Retinal pigment epithelial cell (primary cell): ENCODE measurements around the gene LARGE1.

Experiments used
- DNase-seq: peaks from one replicate; pipeline ENCODE4 v3.0.0-alpha.2; 2010; ENCODE audit warnings: low read depth
- H3K4me3 ChIP-seq: 2 replicates; pipeline ENCODE4 v1.5.1; 2011; ENCODE audit warnings: mild to moderate bottlenecking, low read length, control low read depth, moderate library complexity
- TF ChIP-seq, protein P1 (sequence below): conservative IDR thresholded peaks from 2 replicates; pipeline ENCODE4 v1.5.1; 2011; ENCODE audit warnings: low read depth, low read length, control low read depth, inconsistent platforms

Gene LARGE1

DNA sequence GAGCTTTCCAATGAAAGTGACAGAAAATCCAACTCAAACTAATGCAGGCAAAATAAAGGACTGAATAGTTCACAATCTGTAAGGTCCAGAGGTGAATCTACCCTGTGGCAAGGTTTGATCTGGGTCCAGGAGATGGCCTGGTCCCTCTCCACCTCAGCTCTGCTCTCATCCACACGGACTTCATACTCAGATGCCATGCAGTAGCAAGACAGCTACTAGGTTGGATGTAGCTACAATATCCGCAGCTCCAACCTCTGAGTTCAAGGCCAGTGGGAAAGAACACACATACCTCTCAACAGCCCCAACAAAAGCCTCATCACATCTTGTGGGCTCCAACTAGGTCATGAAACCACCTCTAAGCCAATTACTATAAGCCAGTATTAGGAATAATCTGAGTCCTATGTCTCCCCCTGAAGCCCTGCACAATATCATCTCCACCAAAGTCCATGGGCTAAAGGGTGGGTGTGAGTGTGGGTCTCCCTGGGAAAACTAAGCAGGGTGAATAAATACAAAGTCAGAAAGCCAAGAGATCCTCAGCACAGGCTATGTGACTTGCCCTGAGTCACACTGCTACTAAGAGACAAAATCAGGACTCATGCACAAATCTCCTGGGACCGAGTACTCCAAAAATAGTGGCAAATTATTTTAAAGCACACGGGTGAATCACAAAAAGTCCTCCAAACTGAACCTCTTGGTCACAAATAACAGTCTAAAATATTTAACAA is 78.8 kb downstream of the LARGE1 start:
- TF ChIP-seq, protein P1, sequence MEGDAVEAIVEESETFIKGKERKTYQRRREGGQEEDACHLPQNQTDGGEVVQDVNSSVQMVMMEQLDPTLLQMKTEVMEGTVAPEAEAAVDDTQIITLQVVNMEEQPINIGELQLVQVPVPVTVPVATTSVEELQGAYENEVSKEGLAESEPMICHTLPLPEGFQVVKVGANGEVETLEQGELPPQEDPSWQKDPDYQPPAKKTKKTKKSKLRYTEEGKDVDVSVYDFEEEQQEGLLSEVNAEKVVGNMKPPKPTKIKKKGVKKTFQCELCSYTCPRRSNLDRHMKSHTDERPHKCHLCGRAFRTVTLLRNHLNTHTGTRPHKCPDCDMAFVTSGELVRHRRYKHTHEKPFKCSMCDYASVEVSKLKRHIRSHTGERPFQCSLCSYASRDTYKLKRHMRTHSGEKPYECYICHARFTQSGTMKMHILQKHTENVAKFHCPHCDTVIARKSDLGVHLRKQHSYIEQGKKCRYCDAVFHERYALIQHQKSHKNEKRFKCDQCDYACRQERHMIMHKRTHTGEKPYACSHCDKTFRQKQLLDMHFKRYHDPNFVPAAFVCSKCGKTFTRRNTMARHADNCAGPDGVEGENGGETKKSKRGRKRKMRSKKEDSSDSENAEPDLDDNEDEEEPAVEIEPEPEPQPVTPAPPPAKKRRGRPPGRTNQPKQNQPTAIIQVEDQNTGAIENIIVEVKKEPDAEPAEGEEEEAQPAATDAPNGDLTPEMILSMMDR, result no peak
- no peak overlapping the region for H3K4me3 ChIP-seq
- DNase-seq, result no peak

DNA sequence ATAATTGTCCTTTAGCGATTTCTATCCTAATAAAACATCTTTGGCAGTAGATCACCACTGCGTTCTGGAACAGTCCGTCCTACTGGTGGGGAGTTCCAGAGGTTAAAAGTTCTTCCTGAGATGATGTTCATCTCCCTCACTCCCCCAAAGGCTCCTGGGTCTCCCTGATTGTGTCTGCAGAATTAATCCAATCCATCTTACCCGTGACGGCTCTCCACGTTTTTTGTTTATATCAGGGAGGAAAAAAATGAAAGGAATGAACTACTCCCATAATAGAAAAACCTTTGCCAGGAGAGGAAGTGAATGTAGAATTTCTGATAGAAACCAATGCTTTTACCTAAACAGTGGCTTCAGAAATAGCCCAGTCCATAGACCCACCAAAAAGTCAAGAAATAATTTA is 81.6 kb downstream of the LARGE1 start:
- DNase-seq, result no peak
- TF ChIP-seq, protein P1, result no peak
- no peak overlapping the region for H3K4me3 ChIP-seq

DNA sequence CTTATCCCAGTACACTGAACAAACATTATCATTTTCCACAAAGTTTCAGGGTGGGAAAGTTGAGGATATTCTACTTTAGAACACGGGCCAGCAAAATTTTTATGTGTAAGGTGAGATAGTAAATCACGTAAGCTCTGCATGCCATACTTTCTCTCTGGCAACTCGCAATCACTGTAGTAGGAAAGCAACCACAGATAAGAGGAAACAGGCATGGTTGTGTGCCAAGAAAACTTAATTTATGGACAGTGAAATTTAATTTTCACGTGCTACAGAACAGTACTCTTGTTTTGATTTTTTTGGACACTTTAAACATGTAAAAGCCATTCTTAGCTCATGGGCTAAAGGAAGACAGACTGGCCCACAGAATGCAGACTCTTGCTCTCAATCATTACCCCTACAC is 82.5 kb downstream of the LARGE1 start:
- no peak for DNase-seq
- TF ChIP-seq, protein P1, result no peak
- no peak overlapping the region for H3K4me3 ChIP-seq

DNA sequence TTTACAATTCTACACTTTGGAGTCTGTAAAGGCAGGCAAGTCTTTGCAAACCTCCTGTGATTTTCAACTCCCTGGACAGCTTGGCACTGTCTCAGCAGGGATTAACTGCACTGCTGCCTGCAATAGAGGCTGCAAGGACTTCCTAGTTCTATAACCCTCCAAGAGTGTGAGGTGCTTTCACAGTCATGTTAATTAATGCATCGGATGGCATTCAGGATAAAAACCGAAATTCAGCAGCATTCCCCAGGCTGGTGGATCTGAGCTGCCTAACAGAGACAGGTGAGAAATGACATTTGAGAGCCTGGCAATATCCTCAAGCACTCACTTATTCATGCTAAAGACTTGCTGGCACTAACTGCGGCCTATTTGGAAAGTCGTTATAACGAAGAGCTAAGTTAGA is 85.0 kb downstream of the LARGE1 start:
- DNase-seq, result peak; percentile 9
- TF ChIP-seq, protein P1, result no peak

DNA sequence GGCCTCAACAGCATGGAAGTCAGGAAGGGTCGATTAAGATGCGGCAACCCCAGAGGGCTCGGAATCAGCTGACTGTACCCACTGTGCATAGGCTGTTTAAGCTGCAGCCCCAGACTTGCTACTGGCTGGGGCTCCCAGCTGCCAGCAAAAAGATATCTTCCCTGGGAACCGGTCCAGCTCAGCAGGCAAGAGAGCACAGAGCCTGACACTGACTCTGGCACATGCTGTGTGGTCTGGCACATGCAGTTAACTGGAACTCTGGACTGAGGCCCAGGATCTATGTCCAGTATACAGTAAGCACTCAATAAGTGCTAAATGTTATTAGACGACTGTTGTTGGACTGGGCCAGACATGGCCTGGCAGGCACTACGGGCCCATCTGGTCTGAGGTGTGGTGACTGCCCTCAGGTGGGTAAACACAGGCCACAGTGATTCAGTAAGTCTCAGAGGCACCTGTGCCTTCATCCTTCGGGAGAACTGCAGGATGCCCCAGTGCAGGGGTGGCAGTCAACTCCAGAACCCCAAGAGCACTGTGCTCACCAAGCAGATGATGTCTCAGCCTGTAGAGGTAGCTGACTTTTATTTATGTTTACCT is 87.6 kb downstream of the LARGE1 start:
- no peak for DNase-seq
- TF ChIP-seq, protein P1, result no peak

More for the DNA sequence above, 85.0 kb downstream of the LARGE1 start:
- no peak overlapping the region for H3K4me3 ChIP-seq

DNA sequence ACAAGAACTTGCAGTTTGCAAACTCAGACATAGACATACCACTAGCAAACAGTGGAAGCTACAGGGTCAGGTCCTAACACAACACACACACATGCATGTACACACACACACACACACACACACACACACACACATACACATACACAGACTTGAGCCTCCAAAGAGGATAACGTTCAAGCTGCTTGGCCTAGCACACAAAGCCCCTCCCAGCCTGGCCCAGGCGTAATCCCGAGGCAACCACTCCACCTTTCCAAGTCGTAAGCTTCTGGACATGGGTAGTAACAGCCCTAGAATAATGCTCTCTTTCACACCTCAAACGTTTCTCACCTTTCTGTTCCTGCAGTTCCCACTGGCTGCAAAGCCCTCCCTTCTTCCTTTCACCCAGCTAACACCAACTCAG is 88.6 kb downstream of the LARGE1 start:
- TF ChIP-seq, protein P1, result no peak
- no peak for DNase-seq
- H3K4me3 ChIP-seq, result no peak overlapping the region

More for the DNA sequence above, 87.6 kb downstream of the LARGE1 start:
- no peak overlapping the region for H3K4me3 ChIP-seq

DNA sequence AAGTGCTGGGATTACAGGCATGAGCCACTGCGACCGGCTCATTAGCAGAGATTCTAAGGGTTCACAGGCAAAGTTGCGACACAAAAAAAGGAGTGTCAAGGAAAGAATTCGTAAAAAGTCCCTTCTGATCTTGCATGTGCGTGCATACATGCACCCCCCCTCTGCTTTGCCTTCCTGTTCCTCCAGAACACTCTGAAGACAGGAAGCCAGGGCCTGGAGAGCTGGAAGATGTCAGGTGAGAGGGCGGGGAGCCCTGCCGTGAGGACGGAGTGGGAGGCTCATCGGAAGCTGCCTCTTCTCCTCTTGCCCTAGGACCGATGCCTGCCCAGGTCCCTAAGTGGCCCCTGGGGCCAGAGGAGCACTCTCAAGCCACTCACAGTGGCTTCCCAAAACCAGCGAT is 89.1 kb downstream of the LARGE1 start:
- no peak overlapping the region for H3K4me3 ChIP-seq
- TF ChIP-seq, protein P1, result no peak
- no peak for DNase-seq
